Measurements from ENCODE around the gene ZNF750.

The ZNF750 gene

GRCh38 chr17:82803606-82804005 lies 36.2 kb downstream of the ZNF750 start:
- Histone ChIP-seq H3K79me2 (ENCODE audit: control insufficient read depth, low read length) (peaks cover 25% of the 10 kb centered on the region), H3K4me3 (ENCODE audit: low read length) (no peak overlapping the region), H3K27me3 (ENCODE audit: control insufficient read depth, low read length) (no peaks in the 10 kb centered on the region), H3K4me2 (ENCODE audit: low read length) (no peak overlapping the region), H3K9me3 (ENCODE audit: control insufficient read depth, insufficient read depth, low read length) (no peaks in the 10 kb centered on the region), H3K9me2 (replicated peaks; ENCODE audit: control insufficient read depth, low read length) (no peaks in the 10 kb centered on the region), H4K20me1 (ENCODE audit: control insufficient read depth, insufficient read depth, low read depth, low read length) (no peaks in the 10 kb centered on the region), H3F3A (ENCODE audit: control insufficient read depth, insufficient read depth) (no peaks in the 10 kb centered on the region), H3K4me1 (ENCODE audit: control insufficient read depth, low read length) (no peaks in the 10 kb centered on the region), H3K27ac (ENCODE audit: low read depth, low read length) (no peak overlapping the region), H3K36me3 (ENCODE audit: control insufficient read depth, low read length) (peaks cover 37% of the 10 kb centered on the region)
- TF ChIP-seq EZH2phosphoT487 (IDR thresholded peaks at IDR 0.05; ENCODE audit: borderline replicate concordance, low read length) = no peak
- no peak for TF ChIP-seq CTCF (IDR thresholded peaks at IDR 0.05; ENCODE audit: low read depth, low read length, poor library complexity, severe bottlenecking)

DNA sequence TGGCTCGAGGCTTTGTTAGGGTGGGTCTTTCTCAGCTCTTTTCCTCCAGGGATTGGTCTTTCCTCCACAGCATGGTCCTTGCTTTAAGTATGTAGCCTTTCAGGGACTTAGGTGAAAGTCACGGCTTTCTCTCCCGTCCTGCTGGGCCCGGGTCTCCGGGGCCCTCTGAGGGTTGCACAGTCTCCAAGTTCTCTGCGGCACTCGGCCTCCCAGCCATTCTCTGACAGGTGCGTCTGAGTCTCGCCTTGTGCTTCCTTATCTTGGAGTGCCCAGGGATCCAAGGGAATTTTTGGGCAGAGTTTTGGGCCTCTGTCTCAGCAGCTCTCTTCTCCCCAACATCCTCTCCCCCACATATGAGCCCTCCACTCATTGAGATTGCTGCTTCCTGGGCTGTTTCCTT lies 36.6 kb downstream of the ZNF750 start:
- no peaks in the 10 kb centered on the region for H3K27me3 ChIP-seq (ENCODE audit: control insufficient read depth, low read length)
- no peaks in the 10 kb centered on the region for H3K4me1 ChIP-seq (ENCODE audit: control insufficient read depth, low read length)
- no peak overlapping the region for H3K4me3 ChIP-seq (ENCODE audit: low read length)
- no peaks in the 10 kb centered on the region for H3F3A ChIP-seq (ENCODE audit: control insufficient read depth, insufficient read depth)
- no peaks in the 10 kb centered on the region for H3K9me2 ChIP-seq (replicated peaks; ENCODE audit: control insufficient read depth, low read length)
- H3K4me2 ChIP-seq (ENCODE audit: low read length) = no peak overlapping the region
- H3K79me2 ChIP-seq (ENCODE audit: control insufficient read depth, low read length) = peaks cover 25% of the 10 kb centered on the region
- H3K9me3 ChIP-seq (ENCODE audit: control insufficient read depth, insufficient read depth, low read length) = no peaks in the 10 kb centered on the region
- H3K27ac ChIP-seq (ENCODE audit: low read depth, low read length) = no peak overlapping the region
- H4K20me1 ChIP-seq (ENCODE audit: control insufficient read depth, insufficient read depth, low read depth, low read length) = no peaks in the 10 kb centered on the region
- peaks cover 37% of the 10 kb centered on the region for H3K36me3 ChIP-seq (ENCODE audit: control insufficient read depth, low read length)
- TF ChIP-seq EZH2phosphoT487 (IDR thresholded peaks at IDR 0.05; ENCODE audit: borderline replicate concordance, low read length) (no peak), CTCF (IDR thresholded peaks at IDR 0.05; ENCODE audit: low read depth, low read length, poor library complexity, severe bottlenecking) (no peak)

- H3K27ac ChIP-seq (ENCODE audit: low read depth, low read length) = no peak overlapping the region
Measured at GRCh38 chr17:82802075-82802780, 37.6 kb downstream of the ZNF750 start.

More at GRCh38 chr17:82802075-82802780, 37.6 kb downstream of the ZNF750 start:
- no peaks in the 10 kb centered on the region for H3K27me3 ChIP-seq (ENCODE audit: control insufficient read depth, low read length)
- H3K4me2 ChIP-seq (ENCODE audit: low read length) = no peak overlapping the region
- TF ChIP-seq EZH2phosphoT487 (IDR thresholded peaks at IDR 0.05; ENCODE audit: borderline replicate concordance, low read length) = no peak
- no peak for TF ChIP-seq CTCF (IDR thresholded peaks at IDR 0.05; ENCODE audit: low read depth, low read length, poor library complexity, severe bottlenecking)
- no peaks in the 10 kb centered on the region for H4K20me1 ChIP-seq (ENCODE audit: control insufficient read depth, insufficient read depth, low read depth, low read length)
- H3F3A ChIP-seq (ENCODE audit: control insufficient read depth, insufficient read depth) = no peaks in the 10 kb centered on the region
- peaks cover 25% of the 10 kb centered on the region for H3K79me2 ChIP-seq (ENCODE audit: control insufficient read depth, low read length)
- peaks cover 32% of the 10 kb centered on the region for H3K36me3 ChIP-seq (ENCODE audit: control insufficient read depth, low read length)
- H3K9me2 ChIP-seq (replicated peaks; ENCODE audit: control insufficient read depth, low read length) = no peaks in the 10 kb centered on the region
- H3K9me3 ChIP-seq (ENCODE audit: control insufficient read depth, insufficient read depth, low read length) = no peaks in the 10 kb centered on the region
- H3K4me3 ChIP-seq (ENCODE audit: low read length) = no peak overlapping the region
- no peaks in the 10 kb centered on the region for H3K4me1 ChIP-seq (ENCODE audit: control insufficient read depth, low read length)

All from DOHH2 (cell line).